Stimulated activated CD4-positive, alpha-beta T cell treated with anti-CD3 and anti-CD28 coated beads, TNF-alpha, amount 100 ng/mL, for 4 hours (primary cell): ENCODE measurements around the gene MGA.

Experiments used
- DNase-seq, 3 experiments: peaks; one replicate each; pipeline ENCODE4 v3.0.0-alpha.2; 2020; ENCODE audit warnings: low read depth in 3 of 3

Gene MGA

GRCh38 chr15:41782371-41783282 lies 122.4 kb downstream of the MGA start:
- DNase-seq, result no peak

GRCh38 chr15:41783296-41783695 lies 123.1 kb downstream of the MGA start:
- no peak for DNase-seq

GRCh38 chr15:41788262-41788661 lies 128.1 kb downstream of the MGA start:
- no peak for DNase-seq

GRCh38 chr15:41789236-41789635 lies 129.0 kb downstream of the MGA start:
- DNase-seq, result no peak

GRCh38 chr15:41789662-41790061 lies 129.5 kb downstream of the MGA start:
- DNase-seq, result no peak

- DNase-seq, result no peak
Observed at GRCh38 chr15:41790169-41790568, 130.0 kb downstream of the MGA start.

GRCh38 chr15:41790756-41791546 lies 130.7 kb downstream of the MGA start:
- DNase-seq, result no peak

GRCh38 chr15:41791547-41791937 lies 131.3 kb downstream of the MGA start:
- DNase-seq, result no peak

- DNase-seq, result no peak
Observed at GRCh38 chr15:41792000-41792637, 131.9 kb downstream of the MGA start.

- DNase-seq, result no peak
Observed at GRCh38 chr15:41794081-41794480, 133.9 kb downstream of the MGA start.

- DNase-seq, result no peak
Observed at GRCh38 chr15:41795996-41796856, 136.0 kb downstream of the MGA start.

GRCh38 chr15:41797201-41797944 lies 137.2 kb downstream of the MGA start:
- no peak for DNase-seq

GRCh38 chr15:41798607-41799487 lies 138.6 kb downstream of the MGA start:
- no peak for DNase-seq

GRCh38 chr15:41799488-41799805 lies 139.2 kb downstream of the MGA start:
- DNase-seq, result no peak

- DNase-seq, result no peak
Observed at GRCh38 chr15:41801185-41801584, 141.0 kb downstream of the MGA start.

GRCh38 chr15:41801850-41802455 lies 141.7 kb downstream of the MGA start:
- no peak for DNase-seq

GRCh38 chr15:41804361-41804760 lies 144.2 kb downstream of the MGA start:
- DNase-seq, result no peak

- no peak for DNase-seq
Observed at GRCh38 chr15:41804916-41805666, 144.9 kb downstream of the MGA start.

- DNase-seq, result no peak
Observed at GRCh38 chr15:41805711-41806110, 145.5 kb downstream of the MGA start.
